NOMO-1 treated with dmso at 0.1 percent for 144 hours (cell line): ENCODE data around the gene LIFR.

Experiments used
- DNase-seq: peaks from one replicate; lab custom pipeline; 2025; ENCODE audit not compliant: unreplicated experiment; lab: John Stamatoyannopoulos, UW

The LIFR gene

GRCh38 chr5:38467353-38468040 lies 88.9 kb downstream of the LIFR start:
- DNase-seq, result no peak

DNA sequence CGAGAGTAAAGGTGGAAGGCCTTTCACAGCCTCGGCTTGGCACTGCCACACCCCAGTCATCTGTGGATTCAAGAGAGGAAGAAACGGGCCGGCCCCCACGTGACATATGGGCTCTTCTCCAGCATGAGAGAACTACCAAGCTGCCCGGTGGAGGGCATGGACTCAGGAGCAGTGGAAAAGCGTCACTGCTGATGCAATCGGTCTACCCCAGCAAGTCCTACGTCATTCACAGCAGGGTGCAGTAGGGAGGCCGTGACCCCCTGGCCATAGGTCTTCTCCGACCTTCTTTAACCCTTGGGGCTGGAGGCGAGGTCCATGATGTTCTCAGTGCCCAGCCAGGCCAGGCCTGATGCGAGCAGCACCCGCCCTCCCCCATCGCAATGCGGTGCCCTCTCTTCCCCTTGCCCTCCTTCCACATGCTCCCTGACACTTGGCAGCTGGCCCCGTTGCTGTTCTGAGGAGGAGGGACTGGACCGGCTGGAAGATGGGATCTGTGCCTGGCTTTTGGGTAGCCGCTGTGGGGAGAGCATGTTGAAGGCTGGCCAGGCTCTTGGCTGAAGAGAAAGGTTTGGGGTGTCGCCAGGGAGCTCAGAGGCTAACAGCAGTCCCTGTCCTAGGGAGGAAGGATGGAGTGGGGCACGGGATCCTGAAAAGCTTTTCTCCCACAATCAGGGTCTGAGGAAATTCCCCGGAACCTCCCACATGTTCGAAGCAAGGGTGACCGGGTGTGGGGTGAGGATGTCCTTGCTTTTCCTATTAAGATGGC lies 89.8 kb downstream of the LIFR start:
- DNase-seq, result no peak

DNA sequence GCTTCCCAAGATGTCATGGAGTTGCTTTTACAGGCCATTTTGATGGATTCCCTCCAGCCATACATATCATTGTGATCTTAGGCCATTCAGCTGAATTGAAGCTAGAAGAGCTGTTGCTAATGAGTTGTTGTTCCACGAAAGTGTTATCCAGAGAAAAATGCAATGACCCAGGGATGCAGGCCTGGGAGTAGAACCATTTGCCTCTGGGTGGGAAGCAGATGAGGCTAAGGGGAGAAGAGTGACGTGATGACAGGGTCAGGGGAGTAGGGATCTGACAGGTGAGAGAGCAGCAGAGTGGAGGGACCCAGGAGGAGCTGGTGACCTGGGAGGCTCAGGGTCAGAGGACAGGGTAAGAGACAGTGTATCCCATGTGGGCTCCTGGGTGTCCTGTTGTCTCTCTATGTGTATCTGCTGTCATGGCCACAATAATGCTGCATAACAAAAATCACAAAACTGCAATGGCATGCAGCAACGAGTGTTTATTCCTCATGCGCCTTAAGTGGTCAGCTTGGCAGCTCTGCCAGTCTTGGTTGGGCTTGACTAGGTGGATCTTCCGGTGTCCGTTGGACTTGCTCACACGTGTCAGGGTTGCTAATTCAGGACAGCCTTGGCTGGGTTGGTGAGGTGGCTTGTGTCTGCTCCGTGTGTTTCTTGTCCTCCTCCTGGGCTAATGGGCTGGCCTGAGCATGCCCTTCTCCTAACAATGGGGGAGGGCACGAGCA lies 90.6 kb downstream of the LIFR start:
- no peak for DNase-seq

- DNase-seq, result no peak
These were observed 91.4 kb downstream of the LIFR start for GRCh38 chr5:38465061-38465460.

- no peak for DNase-seq
These were observed 92.6 kb downstream of the LIFR start for GRCh38 chr5:38463634-38464521.

- DNase-seq, result no peak
These were observed 93.3 kb downstream of the LIFR start for GRCh38 chr5:38462976-38463633.

GRCh38 chr5:38458174-38458573 lies 98.3 kb downstream of the LIFR start:
- DNase-seq, result no peak

DNA sequence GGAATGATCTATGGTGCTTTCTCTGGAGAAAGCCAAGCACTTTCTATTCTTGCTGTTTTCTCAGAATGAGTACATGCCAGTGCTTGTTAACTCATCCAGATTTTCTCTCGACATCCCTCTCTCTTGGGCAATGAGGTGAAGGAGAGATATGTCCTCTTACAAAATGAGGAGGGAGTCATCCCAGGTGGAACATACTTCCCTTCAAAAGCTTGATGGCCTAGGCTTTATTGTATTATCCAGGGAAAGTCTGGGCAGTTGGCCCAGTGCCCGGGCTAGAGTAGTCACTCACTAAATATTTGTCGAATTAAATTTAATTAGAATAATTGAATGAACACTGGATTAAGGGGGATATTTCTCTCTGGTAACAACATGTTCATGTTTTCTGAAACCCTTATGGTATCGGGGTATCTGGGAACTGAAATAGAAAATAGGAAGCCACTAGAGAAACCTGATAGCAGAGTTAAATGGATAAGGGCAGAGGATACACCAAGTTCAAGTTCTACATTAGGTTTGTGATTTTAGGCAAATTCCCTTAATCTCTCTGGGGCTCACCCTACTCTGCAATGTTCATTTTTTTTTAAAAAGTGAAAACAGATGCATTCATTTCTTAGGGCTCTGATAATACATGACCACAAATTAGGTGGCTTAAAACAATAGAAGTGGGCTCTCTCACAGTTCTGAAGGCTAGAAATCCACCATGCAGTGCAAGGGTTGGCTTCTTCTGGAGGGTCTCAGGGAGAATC lies 99.6 kb downstream of the LIFR start:
- no peak for DNase-seq

DNA sequence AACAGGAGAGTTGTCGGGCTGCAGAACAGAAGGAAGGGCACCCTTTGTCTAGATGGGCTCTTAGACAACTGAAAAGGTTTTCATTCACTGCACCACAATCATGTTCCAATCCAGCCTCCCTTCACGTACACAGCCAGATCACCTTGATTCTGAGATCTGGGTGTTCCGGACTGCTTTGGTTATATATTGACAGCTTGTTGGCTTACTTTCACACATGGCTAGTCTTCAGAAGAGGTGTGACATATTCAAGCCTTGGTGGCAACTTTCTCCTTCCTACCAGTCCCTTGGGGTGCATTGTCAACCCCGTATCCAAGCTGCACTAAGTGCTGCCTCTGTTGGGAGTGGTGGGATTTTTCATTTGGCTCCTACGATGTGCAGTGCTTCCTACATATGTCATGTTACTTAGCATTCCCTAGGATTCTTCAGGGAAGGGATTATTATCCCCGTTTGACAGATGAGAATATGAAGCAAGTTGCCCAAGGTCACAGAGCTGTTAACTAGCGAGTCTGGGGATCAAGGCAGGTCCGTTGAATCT lies 100.6 kb downstream of the LIFR start:
- DNase-seq, result no peak

DNA sequence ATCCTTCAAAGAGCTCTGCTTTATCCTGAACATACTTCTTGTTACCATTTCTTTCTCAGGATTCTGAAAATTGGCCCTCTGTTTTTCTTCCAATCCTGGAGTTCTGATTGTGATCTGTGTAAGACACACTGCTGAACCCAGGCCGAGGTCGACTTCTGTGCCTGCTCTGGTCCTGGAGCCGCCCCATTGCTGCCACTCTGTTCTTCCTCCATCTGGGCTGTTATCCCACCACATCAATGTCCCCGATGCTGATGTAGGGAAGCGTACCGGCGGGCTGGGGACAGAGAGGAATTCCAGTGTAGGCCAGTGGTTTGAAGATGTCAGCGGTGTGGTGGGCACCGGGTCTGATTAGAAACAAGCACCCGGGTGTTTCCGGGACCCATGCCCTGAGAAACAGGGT lies 102.5 kb downstream of the LIFR start:
- DNase-seq, result no peak

DNA sequence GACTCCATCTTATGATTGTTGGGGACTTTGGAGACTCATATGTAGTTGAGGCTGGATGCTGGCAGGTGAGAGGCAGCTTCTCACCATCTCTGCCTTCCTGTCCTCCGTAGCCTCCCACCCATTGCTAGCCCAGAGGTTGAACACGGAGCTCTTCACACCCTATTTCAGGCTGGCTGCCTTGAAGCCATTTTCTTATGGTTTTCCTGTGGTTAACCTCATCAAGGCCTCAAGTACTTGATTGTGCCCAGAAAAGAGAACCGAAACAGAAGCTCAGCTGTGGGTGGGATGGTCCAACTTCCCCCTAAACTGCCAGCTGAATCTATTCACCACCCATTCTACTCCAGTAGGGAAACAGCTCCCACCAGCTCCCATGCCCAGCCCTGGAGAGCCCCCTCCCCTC lies 102.9 kb downstream of the LIFR start:
- peak; percentile 100 for DNase-seq

GRCh38 chr5:38452201-38452600 lies 104.2 kb downstream of the LIFR start:
- no peak for DNase-seq

DNA sequence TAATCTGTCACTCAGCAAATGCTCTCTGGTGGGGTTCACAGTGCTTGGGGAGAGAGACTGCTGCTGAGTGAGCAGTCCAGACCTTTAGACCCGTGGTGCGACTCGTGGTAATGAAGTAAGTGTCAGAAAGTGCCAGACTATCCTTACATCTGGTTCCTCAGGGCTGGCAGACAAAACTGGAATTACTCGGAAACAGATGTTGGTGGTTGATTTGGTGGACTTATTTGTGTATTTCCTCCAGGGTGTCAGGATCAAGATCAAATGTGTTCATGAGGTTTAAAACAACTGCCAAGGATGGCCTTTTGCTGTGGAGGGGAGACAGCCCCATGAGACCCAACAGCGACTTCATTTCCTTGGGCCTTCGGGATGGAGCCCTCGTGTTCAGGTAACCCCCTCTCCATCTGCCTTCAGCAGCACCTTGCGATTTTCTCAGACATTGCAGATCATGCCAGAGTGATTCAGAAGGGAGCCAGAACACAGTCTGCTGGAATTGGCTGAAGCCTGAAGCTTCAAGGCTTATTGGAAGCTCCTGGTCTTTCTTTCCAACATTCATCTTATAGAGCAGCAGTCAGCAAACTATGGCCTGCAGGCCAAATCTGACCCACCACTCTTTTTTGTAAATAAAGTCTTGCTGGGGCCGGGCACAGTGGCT lies 105.2 kb downstream of the LIFR start:
- DNase-seq, result no peak

DNA sequence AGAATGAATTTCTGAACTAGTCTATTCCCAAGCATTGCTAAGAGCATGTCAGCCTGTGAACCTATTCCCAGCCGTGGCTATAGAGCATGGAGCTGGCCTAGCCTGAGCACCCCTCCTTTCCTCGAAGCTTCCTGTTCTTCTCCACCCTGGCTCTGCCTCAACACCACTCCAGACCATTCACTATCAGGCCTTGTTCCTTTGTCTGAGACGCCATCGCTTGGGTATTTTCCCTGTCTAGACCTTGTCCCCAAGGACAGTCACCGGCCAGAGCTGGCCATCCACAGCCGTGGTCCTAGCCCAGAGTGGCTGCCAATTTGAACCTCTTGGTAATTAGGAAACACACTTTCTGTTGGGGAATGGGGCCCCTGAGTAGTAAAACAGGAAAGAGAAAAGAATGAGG lies 105.8 kb downstream of the LIFR start:
- DNase-seq, result no peak

DNA sequence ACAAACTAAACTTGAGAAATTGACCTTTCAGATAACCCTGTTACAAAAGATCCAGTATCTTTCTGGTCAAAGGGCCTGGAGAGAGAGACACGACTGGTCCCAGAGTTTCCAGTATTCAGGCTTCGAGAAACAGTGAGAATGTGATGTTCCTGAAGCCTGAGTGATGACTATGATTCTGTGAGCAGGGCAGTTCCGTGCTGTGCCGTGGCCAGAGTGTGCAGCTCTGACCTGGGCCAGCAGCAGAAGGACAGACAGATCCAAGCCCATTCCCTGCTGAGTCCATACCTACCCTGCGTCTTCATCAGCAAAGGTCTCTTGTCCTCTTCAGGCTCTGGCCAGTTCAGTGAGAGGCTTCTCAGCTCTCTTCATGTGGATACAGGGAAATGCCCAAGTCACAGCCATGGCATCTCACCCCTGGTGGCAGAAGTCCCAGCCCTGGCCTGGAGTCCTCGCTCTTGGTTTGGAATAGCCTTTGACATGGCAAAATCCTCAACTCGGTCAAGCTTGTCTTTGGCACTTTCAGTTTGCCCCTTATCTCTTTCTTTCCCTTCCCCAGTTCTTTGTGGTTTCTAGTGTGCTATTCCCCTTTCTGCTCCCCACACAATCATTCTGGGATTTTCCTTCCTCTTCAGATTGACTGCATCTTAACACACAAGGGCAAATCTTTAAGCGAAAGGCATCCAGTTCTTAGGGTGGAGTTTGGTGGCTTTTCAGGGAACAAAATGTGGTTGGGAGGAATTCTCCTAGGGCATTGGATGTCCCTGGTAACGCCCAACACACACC lies 107.7 kb downstream of the LIFR start:
- no peak for DNase-seq

DNA sequence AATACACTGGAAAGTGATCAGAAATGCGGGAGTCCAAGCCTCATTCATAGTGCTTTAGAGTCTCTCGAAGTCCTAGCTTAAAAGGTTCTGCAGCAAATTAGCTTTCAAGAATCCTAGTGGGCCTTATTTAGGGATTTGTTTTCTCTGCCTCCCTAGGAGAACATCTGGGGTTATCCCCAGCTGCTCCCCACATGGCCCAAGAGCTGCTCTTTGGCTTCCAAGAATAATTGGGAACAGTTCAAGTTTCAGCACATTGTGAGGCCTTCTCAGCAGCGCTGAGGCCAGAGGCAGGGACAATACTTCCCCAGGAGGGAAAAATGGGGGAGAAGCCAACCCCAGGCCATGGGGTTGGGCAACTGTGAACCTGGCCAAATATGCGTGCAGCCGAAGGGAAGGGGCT lies 108.7 kb downstream of the LIFR start:
- no peak for DNase-seq

- DNase-seq, result no peak
These were observed 109.4 kb downstream of the LIFR start for GRCh38 chr5:38447056-38447455.

GRCh38 chr5:38446029-38446522 lies 110.4 kb downstream of the LIFR start:
- DNase-seq, result no peak
